Measurements from ENCODE around the gene TTLL13. TPM values are rescaled to one million over a fixed set of nuclear protein-coding genes. Genes with fewer than 3 reads are reported as not detected.

The TTLL13 gene
- total RNA-seq, 4 donors from 2014 or later: 0.21 TPM; not detected in 3

DNA sequence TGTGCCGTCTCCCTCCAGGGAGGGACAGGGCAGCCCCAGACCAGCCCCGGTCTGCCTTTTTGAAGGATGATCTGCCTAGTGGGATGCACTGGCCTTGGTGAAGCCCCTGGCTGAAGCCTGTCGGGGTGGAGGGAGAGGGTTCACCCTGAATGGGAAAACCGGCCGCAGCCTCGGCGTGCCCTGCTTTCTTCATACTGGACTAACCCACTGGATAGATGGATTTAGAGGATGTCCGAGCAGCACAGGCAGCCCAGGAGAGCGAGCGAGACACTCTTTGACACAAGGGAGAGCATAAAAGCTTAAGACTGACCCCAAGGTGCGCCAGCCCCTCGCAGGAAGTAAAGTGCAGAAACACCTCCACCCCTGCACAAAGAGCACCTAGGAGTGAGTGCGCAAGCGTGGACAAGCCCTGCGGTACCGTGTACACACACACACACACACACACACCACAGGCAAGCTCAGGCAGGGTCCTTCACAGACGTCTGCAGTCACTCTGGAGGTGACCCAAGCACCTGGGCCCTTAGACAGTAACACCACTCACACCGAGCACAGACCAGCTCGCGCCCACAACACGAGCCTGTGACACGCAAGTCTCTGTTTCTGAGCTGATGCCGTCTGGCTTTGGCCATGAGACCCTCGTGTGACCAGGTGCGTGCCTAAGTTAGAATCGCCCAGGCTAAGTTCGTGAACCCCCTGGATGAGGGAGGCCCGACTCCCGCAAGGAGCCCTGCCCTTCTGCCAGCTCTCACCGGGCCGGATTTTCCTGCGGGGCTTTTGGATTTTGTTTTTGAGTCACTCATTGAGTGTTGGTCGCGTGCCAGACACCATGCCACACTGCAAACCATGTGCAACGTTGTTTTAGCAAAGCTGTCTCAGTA, 36.9 kb upstream of the TTLL13 start:
- WGBS: 62% methylated on average over 28 of the region's 35 CpGs
- TF ChIP-seq, protein P1, sequence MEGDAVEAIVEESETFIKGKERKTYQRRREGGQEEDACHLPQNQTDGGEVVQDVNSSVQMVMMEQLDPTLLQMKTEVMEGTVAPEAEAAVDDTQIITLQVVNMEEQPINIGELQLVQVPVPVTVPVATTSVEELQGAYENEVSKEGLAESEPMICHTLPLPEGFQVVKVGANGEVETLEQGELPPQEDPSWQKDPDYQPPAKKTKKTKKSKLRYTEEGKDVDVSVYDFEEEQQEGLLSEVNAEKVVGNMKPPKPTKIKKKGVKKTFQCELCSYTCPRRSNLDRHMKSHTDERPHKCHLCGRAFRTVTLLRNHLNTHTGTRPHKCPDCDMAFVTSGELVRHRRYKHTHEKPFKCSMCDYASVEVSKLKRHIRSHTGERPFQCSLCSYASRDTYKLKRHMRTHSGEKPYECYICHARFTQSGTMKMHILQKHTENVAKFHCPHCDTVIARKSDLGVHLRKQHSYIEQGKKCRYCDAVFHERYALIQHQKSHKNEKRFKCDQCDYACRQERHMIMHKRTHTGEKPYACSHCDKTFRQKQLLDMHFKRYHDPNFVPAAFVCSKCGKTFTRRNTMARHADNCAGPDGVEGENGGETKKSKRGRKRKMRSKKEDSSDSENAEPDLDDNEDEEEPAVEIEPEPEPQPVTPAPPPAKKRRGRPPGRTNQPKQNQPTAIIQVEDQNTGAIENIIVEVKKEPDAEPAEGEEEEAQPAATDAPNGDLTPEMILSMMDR (IDR thresholded peaks at IDR 0.05): no peak
- TF ChIP-seq EP300 (IDR thresholded peaks at IDR 0.05) (no peak), POLR2A (IDR thresholded peaks at IDR 0.05) (no peak), POLR2AphosphoS5 (IDR thresholded peaks at IDR 0.05) (no peak)
- Histone ChIP-seq H3K36me3 (peaks cover 2% of the 10 kb centered on the region), H3K27me3 (no peaks in the 10 kb centered on the region), H3K9me3 (no peaks in the 10 kb centered on the region), H3K4me1 (peaks cover 51% of the 10 kb centered on the region), H3K4me3 (no peak overlapping the region), H3K27ac (peak overlapping the region; percentile 86)
- DNase-seq (ENCODE audit: low spot score in 2 of 2): no peak

DNA sequence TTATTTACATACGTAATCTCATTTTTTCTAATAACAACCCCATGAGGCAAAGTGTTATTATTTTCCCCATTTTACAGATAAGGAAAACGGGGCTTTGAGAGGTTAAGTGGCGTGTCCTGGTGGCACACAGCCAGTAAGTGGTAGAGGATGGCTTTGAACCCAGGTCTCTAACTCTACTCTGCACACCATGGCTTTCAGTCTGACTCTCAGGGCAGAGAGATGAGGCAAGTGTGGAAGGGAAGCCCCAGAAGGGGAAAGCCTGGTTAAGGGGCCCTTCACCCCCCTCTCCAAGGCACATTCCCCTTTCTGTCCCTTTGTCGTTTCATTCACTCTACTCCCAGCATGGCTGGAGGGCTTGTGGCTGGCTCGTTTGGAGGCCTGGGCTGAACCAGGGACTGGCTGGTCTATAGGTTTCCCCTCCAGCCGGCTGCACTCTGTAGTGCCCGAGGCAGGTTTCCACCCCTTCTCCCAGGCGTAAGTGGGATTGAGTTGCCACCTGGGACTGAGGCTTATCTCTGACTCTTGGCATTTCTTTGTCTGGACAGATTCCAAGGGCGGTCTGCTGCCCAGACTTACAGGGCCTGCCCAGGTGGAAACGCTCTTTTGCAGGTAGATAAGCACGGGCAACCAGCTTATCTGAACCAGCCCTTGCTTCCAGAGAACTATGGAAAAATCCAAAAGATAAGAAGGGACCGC, 36.1 kb upstream of the TTLL13 start:
- WGBS: 54% methylated on average over 12 of the region's 12 CpGs
- TF ChIP-seq POLR2A (IDR thresholded peaks at IDR 0.05): no peak
- TF ChIP-seq, protein P1 (IDR thresholded peaks at IDR 0.05): no peak
- no peak for TF ChIP-seq POLR2AphosphoS5 (IDR thresholded peaks at IDR 0.05)
- no peak for TF ChIP-seq EP300 (IDR thresholded peaks at IDR 0.05)
- no peaks in the 10 kb centered on the region for H3K9me3 ChIP-seq
- H3K27me3 ChIP-seq: no peaks in the 10 kb centered on the region
- no peak for DNase-seq (ENCODE audit: low spot score in 2 of 2)
- peaks cover 59% of the 10 kb centered on the region for H3K4me1 ChIP-seq
- H3K4me3 ChIP-seq: no peak overlapping the region
- peak overlapping the region; percentile 86 for H3K27ac ChIP-seq
- peaks cover 10% of the 10 kb centered on the region for H3K36me3 ChIP-seq

DNA sequence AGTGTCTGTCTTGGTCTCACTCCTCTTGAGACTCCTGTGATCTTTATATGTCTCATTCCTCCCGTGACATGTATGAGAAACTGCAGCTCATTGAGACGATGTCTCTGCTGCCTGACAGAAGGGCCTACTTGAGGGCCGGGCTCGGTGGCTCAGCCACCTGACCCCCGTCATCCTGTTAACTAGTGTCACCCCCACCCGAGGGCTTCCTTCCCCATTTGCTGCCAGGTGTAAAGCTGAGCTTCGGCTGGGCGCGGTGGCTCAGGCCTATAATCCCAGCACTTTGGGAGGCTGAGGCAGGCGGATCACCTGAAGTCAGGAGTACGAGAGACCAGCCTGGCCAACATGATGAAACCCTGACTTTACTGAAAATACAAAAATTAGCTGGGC, 35.5 kb upstream of the TTLL13 start:
- Histone ChIP-seq H3K4me3 (no peak overlapping the region), H3K27me3 (no peaks in the 10 kb centered on the region), H3K27ac (peak overlapping the region; percentile 86), H3K4me1 (peaks cover 60% of the 10 kb centered on the region), H3K36me3 (peaks cover 14% of the 10 kb centered on the region), H3K9me3 (no peaks in the 10 kb centered on the region)
- TF ChIP-seq POLR2A (IDR thresholded peaks at IDR 0.05) (no peak), EP300 (IDR thresholded peaks at IDR 0.05) (no peak), POLR2AphosphoS5 (IDR thresholded peaks at IDR 0.05) (no peak)
- TF ChIP-seq, protein P1 (IDR thresholded peaks at IDR 0.05): no peak
- 63% methylated on average over 10 of the region's 11 CpGs for WGBS
- DNase-seq (ENCODE audit: low spot score in 2 of 2): no peak

DNA sequence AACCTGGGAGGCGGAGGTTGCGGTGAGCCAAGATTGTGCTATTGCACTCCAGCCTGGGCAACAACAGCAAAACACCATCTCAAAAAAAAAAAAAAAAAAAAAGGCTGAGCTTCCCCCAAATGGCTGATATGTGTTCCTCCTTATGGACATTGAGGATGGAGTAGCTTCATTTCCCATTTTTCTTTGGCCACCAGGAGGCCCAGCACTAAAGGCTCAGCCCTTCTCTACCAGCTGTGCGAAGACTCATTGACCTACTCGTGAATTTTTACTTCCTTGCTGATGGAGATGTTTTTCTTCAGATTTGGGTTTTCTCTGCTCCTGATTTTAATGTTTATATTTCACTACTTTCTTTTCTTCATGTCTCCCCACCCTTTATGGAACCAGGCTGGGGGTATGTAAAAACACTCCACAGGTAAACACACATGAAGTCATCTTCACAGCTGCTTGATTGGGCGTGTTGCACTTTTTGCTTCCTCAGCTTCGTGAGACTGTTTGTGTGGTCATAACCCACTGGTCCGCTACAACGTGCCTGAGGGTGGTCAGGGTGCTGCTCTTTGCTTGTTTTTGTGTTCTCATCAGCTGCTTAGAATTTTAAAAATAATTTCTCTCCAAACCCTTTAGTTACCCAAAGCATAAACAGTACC, 34.7 kb upstream of the TTLL13 start:
- Histone ChIP-seq H3K4me1 (peaks cover 60% of the 10 kb centered on the region), H3K27ac (no peak overlapping the region), H3K9me3 (no peaks in the 10 kb centered on the region), H3K4me3 (no peak overlapping the region), H3K36me3 (peaks cover 14% of the 10 kb centered on the region), H3K27me3 (no peaks in the 10 kb centered on the region)
- 64% methylated on average over 8 of the region's 8 CpGs for WGBS
- DNase-seq (ENCODE audit: low spot score in 2 of 2): no peak
- TF ChIP-seq, protein P1 (IDR thresholded peaks at IDR 0.05): no peak
- TF ChIP-seq POLR2AphosphoS5 (IDR thresholded peaks at IDR 0.05) (no peak), EP300 (IDR thresholded peaks at IDR 0.05) (no peak), POLR2A (IDR thresholded peaks at IDR 0.05) (no peak)
